Ureter (tissue), 1 donor: ENCODE measurements around the gene HTR3C. TPM values are rescaled to one million over a fixed set of nuclear protein-coding genes. Genes with fewer than 3 reads are reported as not detected.

ENCODE experiments used
- DNase-seq: peaks from one replicate; pipeline ENCODE4 v3.0.0-alpha.2; 2020; ENCODE audit warnings: low spot score
- total RNA-seq: library from RNA; stranded (reverse); gene quantifications from one replicate; pipeline ENCODE4 v1.2.4, GENCODE V29; 2023
- donor health status: DM: yes; HTN: yes; CAD: no.

The HTR3C gene
- total RNA-seq, 1 donor from 2014 or later, result not detected

GRCh38 chr3:184092199-184092598, 39.4 kb downstream of the HTR3C start:
- no peak for DNase-seq

GRCh38 chr3:184096811-184097383, 44.0 kb downstream of the HTR3C start, which contains the start of gene HTR3E:
Gene HTR3E (plus strand): TSS chr3:184097064. CDS start chr3:184097530, 466 bp downstream.
- no peak for DNase-seq

- no peak for DNase-seq
Measured at GRCh38 chr3:184097556-184097955, 44.7 kb downstream of the HTR3C start.

GRCh38 chr3:184099806-184100686, 47.2 kb downstream of the HTR3C start:
- DNase-seq, result no peak

Other genes with a start within 250 kb of the HTR3C start
- gene MAP6D1, start 227.5 kb upstream of the HTR3C start, total RNA-seq, result 2.1 TPM
- 75.0 TPM for gene PARL, start 168.2 kb upstream of the HTR3C start, total RNA-seq
- 119 TPM for gene ABCC5, start 35.2 kb upstream of the HTR3C start, total RNA-seq
- gene HTR3D, start 21.3 kb upstream of the HTR3C start, total RNA-seq, result not detected
- gene HTR3E, start 44.0 kb downstream of the HTR3C start, total RNA-seq, result not detected
- 48.6 TPM for gene EIF2B5, start 82.3 kb downstream of the HTR3C start, total RNA-seq
- 61.1 TPM for gene DVL3, start 102.3 kb downstream of the HTR3C start, total RNA-seq
- gene AP2M1, start 121.8 kb downstream of the HTR3C start, total RNA-seq, result 243 TPM
- gene ABCF3, start 133.2 kb downstream of the HTR3C start, total RNA-seq, result 77.6 TPM
- gene VWA5B2, start 176.5 kb downstream of the HTR3C start, total RNA-seq, result not detected
- 46.2 TPM for gene ALG3, start 195.9 kb downstream of the HTR3C start, total RNA-seq
- 3.1 TPM for gene EEF1AKMT4, start 196.6 kb downstream of the HTR3C start, total RNA-seq
- not detected for gene CAMK2N2, start 208.5 kb downstream of the HTR3C start, total RNA-seq
- gene ECE2, start 223.0 kb downstream of the HTR3C start, total RNA-seq, result 0.81 TPM
- 136 TPM for gene PSMD2, start 246.2 kb downstream of the HTR3C start, total RNA-seq